HG02840 (cell line): ENCODE data around the gene RALGAPA2.

Experiments
- ATAC-seq: cut with Tn5 transposase; IDR thresholded peaks from one replicate; pipeline ENCODE4 v1.9.1; 2021; ENCODE audit warnings: mild to moderate bottlenecking, moderate library complexity, moderate number of reproducible peaks; ENCODE audit not compliant: unreplicated experiment, low FRiP score

RALGAPA2 gene

GRCh38 chr20:20447196-20447595 is 265.2 kb downstream of the RALGAPA2 start:
- no peak for ATAC-seq

- ATAC-seq = no peak
These were observed 265.9 kb downstream of the RALGAPA2 start for GRCh38 chr20:20446425-20447015.

- ATAC-seq = no peak
These were observed 266.4 kb downstream of the RALGAPA2 start for GRCh38 chr20:20446001-20446400.

- ATAC-seq = no peak
These were observed 268.9 kb downstream of the RALGAPA2 start for GRCh38 chr20:20443504-20443903.

GRCh38 chr20:20442466-20442865 is 270.0 kb downstream of the RALGAPA2 start:
- ATAC-seq = no peak

- ATAC-seq = no peak
These were observed 271.4 kb downstream of the RALGAPA2 start for GRCh38 chr20:20440886-20441658.

- ATAC-seq = no peak
These were observed 272.0 kb downstream of the RALGAPA2 start for GRCh38 chr20:20440481-20440880.

- no peak for ATAC-seq
These were observed 272.7 kb downstream of the RALGAPA2 start for GRCh38 chr20:20439602-20440190.

- no peak for ATAC-seq
These were observed 275.1 kb downstream of the RALGAPA2 start for GRCh38 chr20:20437314-20437713.

GRCh38 chr20:20436689-20437088 is 275.8 kb downstream of the RALGAPA2 start:
- ATAC-seq = no peak

GRCh38 chr20:20435453-20435852 is 277.0 kb downstream of the RALGAPA2 start:
- no peak for ATAC-seq

GRCh38 chr20:20432618-20433286 is 279.7 kb downstream of the RALGAPA2 start:
- ATAC-seq = no peak

GRCh38 chr20:20430066-20430465 is 282.4 kb downstream of the RALGAPA2 start:
- no peak for ATAC-seq

- no peak for ATAC-seq
These were observed 284.4 kb downstream of the RALGAPA2 start for GRCh38 chr20:20428067-20428466.

GRCh38 chr20:20427227-20427864 is 285.1 kb downstream of the RALGAPA2 start:
- no peak for ATAC-seq

- no peak for ATAC-seq
These were observed 285.9 kb downstream of the RALGAPA2 start for GRCh38 chr20:20426655-20426907.

GRCh38 chr20:20425823-20426654 is 286.4 kb downstream of the RALGAPA2 start:
- no peak for ATAC-seq

- no peak for ATAC-seq
These were observed 289.3 kb downstream of the RALGAPA2 start for GRCh38 chr20:20423117-20423516.

- ATAC-seq = no peak
These were observed 294.4 kb downstream of the RALGAPA2 start for GRCh38 chr20:20417876-20418676.
